Activated CD4-positive, alpha-beta T cell treated with anti-CD3 and anti-CD28 coated beads for 24 hours (primary cell): Measurements from ENCODE around the gene CCSER1.

Experiments
- DNase-seq, 2 donors: peaks; one replicate each; pipeline ENCODE4 v3.0.0-alpha.2; 2020; ENCODE audit warnings: low read depth in 2 of 2

CCSER1 gene

GRCh38 chr4:90198086-90198847 is 71.1 kb downstream of the CCSER1 start:
- DNase-seq: no peak

- DNase-seq: no peak
These were observed 80.8 kb downstream of the CCSER1 start for GRCh38 chr4:90207887-90208454.

- DNase-seq: no peak
These were observed 82.7 kb downstream of the CCSER1 start for GRCh38 chr4:90209922-90210321.

- no peak for DNase-seq
These were observed 84.0 kb downstream of the CCSER1 start for GRCh38 chr4:90211174-90211573.

- no peak for DNase-seq
These were observed 88.1 kb downstream of the CCSER1 start for GRCh38 chr4:90215286-90215685.

GRCh38 chr4:90219822-90220221 is 92.6 kb downstream of the CCSER1 start:
- DNase-seq: no peak

GRCh38 chr4:90220459-90220858 is 93.3 kb downstream of the CCSER1 start:
- DNase-seq: no peak

GRCh38 chr4:90226734-90227133 is 99.5 kb downstream of the CCSER1 start:
- DNase-seq: no peak

- DNase-seq: no peak
These were observed 100.0 kb downstream of the CCSER1 start for GRCh38 chr4:90227177-90227576.

- DNase-seq: no peak
These were observed 107.8 kb downstream of the CCSER1 start for GRCh38 chr4:90234916-90235547.

- DNase-seq: no peak
These were observed 110.7 kb downstream of the CCSER1 start for GRCh38 chr4:90237751-90238530.

- no peak for DNase-seq
These were observed 113.1 kb downstream of the CCSER1 start for GRCh38 chr4:90240333-90240732.

GRCh38 chr4:90241008-90241407 is 113.8 kb downstream of the CCSER1 start:
- no peak for DNase-seq

- DNase-seq: no peak
These were observed 118.6 kb downstream of the CCSER1 start for GRCh38 chr4:90245837-90246236.

GRCh38 chr4:90246816-90247215 is 119.6 kb downstream of the CCSER1 start:
- DNase-seq: no peak

- DNase-seq: no peak
These were observed 127.2 kb downstream of the CCSER1 start for GRCh38 chr4:90254357-90254756.

GRCh38 chr4:90274175-90274574 is 147.0 kb downstream of the CCSER1 start:
- no peak for DNase-seq

GRCh38 chr4:90280954-90281353 is 153.8 kb downstream of the CCSER1 start:
- DNase-seq: no peak

- no peak for DNase-seq
These were observed 154.6 kb downstream of the CCSER1 start for GRCh38 chr4:90281541-90282355.

GRCh38 chr4:90290345-90290744 is 163.2 kb downstream of the CCSER1 start:
- DNase-seq: no peak

GRCh38 chr4:90292438-90292837 is 165.2 kb downstream of the CCSER1 start:
- DNase-seq: no peak
